ENCODE results near the gene PSMA5. TPM values are rescaled to one million over a fixed set of nuclear protein-coding genes. Genes with fewer than 3 reads are reported as not detected.
"Not testable (repeated sequence)": the region's sequence is repeated elsewhere in the genome, so short reads cannot be mapped to it uniquely, and the experiment has no call there.

Gene PSMA5
- polyA plus RNA-seq (2013) = 65.3 TPM

GRCh38 chr1:109426281-109427170 lies at the start of gene PSMA5:
Gene PSMA5 (minus strand): TSS chr1:109426448. CDS start chr1:109426330, 118 bp downstream.
- WGBS (ENCODE audit: insufficient coverage) = 0% methylated on average over 33 of the region's 50 CpGs
- peak; percentile 99 to 100 (median 100) for DNase-seq
- ChIA-PET CTCF (interaction anchor here (1.1 to 1.4 kb wide), 3 partner anchors 9 to 103 kb away, joined by 3 to 4 read pairs (median 3); no protein-coding TSS in a partner anchor), POLR2A (interaction anchor here (0.6 to 1.3 kb wide), 3 partner anchors 9 to 144 kb away, joined by 3 to 4 read pairs (median 3); partner anchors contain the start of gene ATXN7L2)
- peak within 1 kb of the TSS; percentile 82 to 92 for H3K27ac ChIP-seq (ENCODE audit: insufficient read depth in 1 of 2, low read depth in 1 of 2, low read length in 2 of 2, poor library complexity in 1 of 2, severe bottlenecking in 2 of 2)
- no peaks in the 10 kb centered on the region for H3K27me3 ChIP-seq (replicated peaks in 2 of 5; ENCODE audit: control insufficient read depth in 4 of 5, insufficient read depth in 5 of 5, low read length in 4 of 5)
- no peaks in the 10 kb centered on the region for H3K9me3 ChIP-seq (ENCODE audit: control extremely low read depth in 1 of 5, control insufficient read depth in 4 of 5, insufficient read depth in 2 of 5, low read depth in 1 of 5, low read length in 4 of 5)
- peaks cover 11 to 29% (median 18%) of the 10 kb centered on the region in 4 experiments for H3K4me1 ChIP-seq (ENCODE audit: control extremely low read depth in 1 of 4, control insufficient read depth in 4 of 4, insufficient read depth in 4 of 4, low read length in 3 of 4)
- H3K4me3 ChIP-seq (ENCODE audit: control insufficient read depth in 1 of 7, extremely low read depth in 1 of 7, insufficient read depth in 4 of 7, low read depth in 2 of 7, low read length in 6 of 7) = peak within 1 kb of the TSS; percentile 48 to 93 (median 88)
- peaks cover 0 to 6% (median 0%) of the 10 kb centered on the region in 4 experiments for H3K36me3 ChIP-seq (ENCODE audit: control insufficient read depth in 4 of 4, insufficient read depth in 4 of 4, low read length in 3 of 4)

GRCh38 chr1:109475261-109475660 lies 49.0 kb upstream of the PSMA5 start:
- CTCF ChIA-PET = interaction anchor here (0.5 kb wide), 1 partner anchor 1711 kb away, joined by 4 read pairs; no protein-coding TSS in a partner anchor
- peaks cover 0 to 9% (median 6%) of the 10 kb centered on the region in 4 experiments for H3K4me1 ChIP-seq (ENCODE audit: control extremely low read depth in 1 of 4, control insufficient read depth in 4 of 4, insufficient read depth in 4 of 4, low read length in 3 of 4)

GRCh38 chr1:109474697-109475096 lies 48.4 kb upstream of the PSMA5 start:
- no peak overlapping the region for H3K4me3 ChIP-seq (ENCODE audit: control insufficient read depth in 1 of 7, extremely low read depth in 1 of 7, insufficient read depth in 4 of 7, low read depth in 2 of 7, low read length in 6 of 7)
- POLR2A ChIA-PET = interaction anchor here (0.5 kb wide), 1 partner anchor 190 kb away, joined by 3 read pairs; no protein-coding TSS in a partner anchor
- H3K36me3 ChIP-seq (ENCODE audit: control insufficient read depth in 4 of 4, insufficient read depth in 4 of 4, low read length in 3 of 4) = no peaks in the 10 kb centered on the region
- CTCF ChIA-PET = interaction anchor here (0.5 to 1.3 kb wide), 2 partner anchors 58 to 1711 kb away, joined by 4 to 7 read pairs; no protein-coding TSS in a partner anchor
- H3K27ac ChIP-seq (ENCODE audit: insufficient read depth in 1 of 2, low read depth in 1 of 2, low read length in 2 of 2, poor library complexity in 1 of 2, severe bottlenecking in 2 of 2) = no peak overlapping the region
- H3K4me1 ChIP-seq (ENCODE audit: control extremely low read depth in 1 of 4, control insufficient read depth in 4 of 4, insufficient read depth in 4 of 4, low read length in 3 of 4) = peaks cover 0 to 9% (median 6%) of the 10 kb centered on the region in 4 experiments
- H3K27me3 ChIP-seq (replicated peaks in 2 of 5; ENCODE audit: control insufficient read depth in 4 of 5, insufficient read depth in 5 of 5, low read length in 4 of 5) = peaks cover 10 to 47% (median 21%) of the 10 kb centered on the region in 5 experiments
- 60% methylated on average over 1 of the region's 1 CpG for WGBS (ENCODE audit: insufficient coverage)
- H3K9me3 ChIP-seq (ENCODE audit: control extremely low read depth in 1 of 5, control insufficient read depth in 4 of 5, insufficient read depth in 2 of 5, low read depth in 1 of 5, low read length in 4 of 5) = no peaks in the 10 kb centered on the region
- peak in 2 of 3 donors; percentile 44 to 50 for DNase-seq

More at GRCh38 chr1:109475261-109475660, 49.0 kb upstream of the PSMA5 start:
- Histone ChIP-seq H3K4me3 (ENCODE audit: control insufficient read depth in 1 of 7, extremely low read depth in 1 of 7, insufficient read depth in 4 of 7, low read depth in 2 of 7, low read length in 6 of 7) (no peak overlapping the region), H3K27ac (ENCODE audit: insufficient read depth in 1 of 2, low read depth in 1 of 2, low read length in 2 of 2, poor library complexity in 1 of 2, severe bottlenecking in 2 of 2) (no peak overlapping the region), H3K36me3 (ENCODE audit: control insufficient read depth in 4 of 4, insufficient read depth in 4 of 4, low read length in 3 of 4) (no peaks in the 10 kb centered on the region), H3K27me3 (replicated peaks in 2 of 5; ENCODE audit: control insufficient read depth in 4 of 5, insufficient read depth in 5 of 5, low read length in 4 of 5) (peaks cover 5 to 44% (median 20%) of the 10 kb centered on the region in 5 experiments), H3K9me3 (ENCODE audit: control extremely low read depth in 1 of 5, control insufficient read depth in 4 of 5, insufficient read depth in 2 of 5, low read depth in 1 of 5, low read length in 4 of 5) (no peaks in the 10 kb centered on the region)
- no peak for DNase-seq
- 84% methylated on average over 9 of the region's 9 CpGs for WGBS (ENCODE audit: insufficient coverage)
- POLR2A ChIA-PET = interaction anchor here (0.5 kb wide), 1 partner anchor 191 kb away, joined by 3 read pairs; no protein-coding TSS in a partner anchor

- 96% methylated on average over 4 of the region's 12 CpGs for WGBS (ENCODE audit: insufficient coverage)
- H3K27me3 ChIP-seq (replicated peaks in 2 of 5; ENCODE audit: control insufficient read depth in 4 of 5, insufficient read depth in 5 of 5, low read length in 4 of 5) = peaks cover 9 to 53% (median 25%) of the 10 kb centered on the region in 5 experiments
These were observed 47.2 kb upstream of the PSMA5 start for GRCh38 chr1:109473284-109474057.

DNA sequence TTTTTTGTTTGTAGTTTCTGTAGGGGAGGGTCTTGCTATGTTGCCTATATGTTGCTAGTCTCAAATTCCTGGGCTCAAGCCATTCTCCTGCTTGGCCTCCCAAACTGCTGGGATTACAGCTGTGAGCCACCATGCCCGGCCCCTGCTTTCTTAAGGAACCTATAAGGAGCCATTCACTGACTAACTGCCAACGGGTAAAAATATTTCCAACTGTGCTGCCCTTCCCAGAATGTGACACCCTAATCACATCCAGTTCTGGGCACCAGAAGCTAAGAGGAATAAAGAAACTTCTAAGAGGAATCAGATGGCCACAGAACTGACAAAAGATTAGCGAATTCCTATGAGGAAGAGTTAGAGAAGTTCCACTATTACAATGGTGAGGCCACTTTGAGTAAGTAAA lies 46.5 kb upstream of the PSMA5 start:
- no peak overlapping the region for H3K27ac ChIP-seq (ENCODE audit: insufficient read depth in 1 of 2, low read depth in 1 of 2, low read length in 2 of 2, poor library complexity in 1 of 2, severe bottlenecking in 2 of 2)
- no peaks in the 10 kb centered on the region for H3K36me3 ChIP-seq (ENCODE audit: control insufficient read depth in 4 of 4, insufficient read depth in 4 of 4, low read length in 3 of 4)
- H3K27me3 ChIP-seq (replicated peaks in 2 of 5; ENCODE audit: control insufficient read depth in 4 of 5, insufficient read depth in 5 of 5, low read length in 4 of 5) = peaks cover 15 to 59% (median 31%) of the 10 kb centered on the region in 5 experiments
- no peak for DNase-seq
- ChIA-PET CTCF (interaction anchor here (1.0 to 1.6 kb wide), 3 partner anchors 11 to 48 kb away, joined by 3 to 4 read pairs (median 3); partner anchors contain the start of gene ATXN7L2), POLR2A (no interaction called here)
- no peak overlapping the region for H3K4me3 ChIP-seq (ENCODE audit: control insufficient read depth in 1 of 7, extremely low read depth in 1 of 7, insufficient read depth in 4 of 7, low read depth in 2 of 7, low read length in 6 of 7)
- 94% methylated on average over 2 of the region's 3 CpGs for WGBS (ENCODE audit: insufficient coverage)
- no peaks in the 10 kb centered on the region for H3K9me3 ChIP-seq (ENCODE audit: control extremely low read depth in 1 of 5, control insufficient read depth in 4 of 5, insufficient read depth in 2 of 5, low read depth in 1 of 5, low read length in 4 of 5)
- H3K4me1 ChIP-seq (ENCODE audit: control extremely low read depth in 1 of 4, control insufficient read depth in 4 of 4, insufficient read depth in 4 of 4, low read length in 3 of 4) = peaks cover 0 to 2% (median under 1%) of the 10 kb centered on the region in 4 experiments

More at GRCh38 chr1:109473284-109474057, 47.2 kb upstream of the PSMA5 start:
- H3K36me3 ChIP-seq (ENCODE audit: control insufficient read depth in 4 of 4, insufficient read depth in 4 of 4, low read length in 3 of 4); H3K9me3 ChIP-seq (ENCODE audit: control extremely low read depth in 1 of 5, control insufficient read depth in 4 of 5, insufficient read depth in 2 of 5, low read depth in 1 of 5, low read length in 4 of 5); H3K4me1 ChIP-seq (ENCODE audit: control extremely low read depth in 1 of 4, control insufficient read depth in 4 of 4, insufficient read depth in 4 of 4, low read length in 3 of 4); DNase-seq; H3K4me3 ChIP-seq (ENCODE audit: control insufficient read depth in 1 of 7, extremely low read depth in 1 of 7, insufficient read depth in 4 of 7, low read depth in 2 of 7, low read length in 6 of 7); H3K27ac ChIP-seq (ENCODE audit: insufficient read depth in 1 of 2, low read depth in 1 of 2, low read length in 2 of 2, poor library complexity in 1 of 2, severe bottlenecking in 2 of 2); POLR2A ChIA-PET: not testable (repeated sequence)
- CTCF ChIA-PET = interaction anchor here (1.0 to 1.6 kb wide), 3 partner anchors 22 to 59 kb away, joined by 3 to 7 read pairs (median 4); no protein-coding TSS in a partner anchor

GRCh38 chr1:109470245-109470644 lies 44.0 kb upstream of the PSMA5 start:
- no peaks in the 10 kb centered on the region for H3K9me3 ChIP-seq (ENCODE audit: control extremely low read depth in 1 of 5, control insufficient read depth in 4 of 5, insufficient read depth in 2 of 5, low read depth in 1 of 5, low read length in 4 of 5)
- CTCF ChIA-PET = interaction anchor here (1.3 kb wide), 1 partner anchor 20 kb away, joined by 3 read pairs; no protein-coding TSS in a partner anchor
- POLR2A ChIA-PET = no interaction called here
- peaks cover 0 to 15% (median 14%) of the 10 kb centered on the region in 4 experiments for H3K4me1 ChIP-seq (ENCODE audit: control extremely low read depth in 1 of 4, control insufficient read depth in 4 of 4, insufficient read depth in 4 of 4, low read length in 3 of 4)
- H3K27me3 ChIP-seq (replicated peaks in 2 of 5; ENCODE audit: control insufficient read depth in 4 of 5, insufficient read depth in 5 of 5, low read length in 4 of 5) = peaks cover 21 to 79% (median 30%) of the 10 kb centered on the region in 5 experiments
- H3K4me3 ChIP-seq (ENCODE audit: control insufficient read depth in 1 of 7, extremely low read depth in 1 of 7, insufficient read depth in 4 of 7, low read depth in 2 of 7, low read length in 6 of 7) = no peak overlapping the region
- WGBS (ENCODE audit: insufficient coverage) = 88% methylated on average over 5 of the region's 6 CpGs
- no peaks in the 10 kb centered on the region for H3K36me3 ChIP-seq (ENCODE audit: control insufficient read depth in 4 of 4, insufficient read depth in 4 of 4, low read length in 3 of 4)
- H3K27ac ChIP-seq (ENCODE audit: insufficient read depth in 1 of 2, low read depth in 1 of 2, low read length in 2 of 2, poor library complexity in 1 of 2, severe bottlenecking in 2 of 2) = no peak overlapping the region
- no peak for DNase-seq

Data from common myeloid progenitor, CD34-positive (primary cell).